Measurements from ENCODE around the gene DENND1A.

Gene DENND1A

DNA sequence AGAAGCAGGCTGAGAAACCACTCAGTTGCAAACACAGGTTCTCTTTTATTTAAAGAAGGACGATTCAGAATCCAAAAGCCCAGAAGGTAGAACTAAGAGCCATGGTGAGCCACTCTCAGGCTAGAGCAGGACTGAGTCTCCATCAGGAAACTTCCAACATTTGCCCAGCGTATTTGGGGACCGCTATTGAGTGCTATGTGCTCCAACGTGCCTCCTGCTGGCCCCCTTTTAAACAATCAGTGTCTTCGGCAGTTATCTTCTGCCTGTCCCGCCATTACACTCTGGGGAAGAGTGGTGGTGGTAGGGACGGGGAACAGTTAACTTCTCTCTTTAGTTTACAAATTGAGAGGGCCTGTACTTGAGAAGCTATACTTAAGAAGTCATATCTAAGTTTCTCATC is 78.1 kb downstream of the DENND1A start:
- H3K4me1 ChIP-seq (ENCODE audit: insufficient read depth, low read length) = peaks cover 9% of the 10 kb centered on the region; the same call in 1 of the 2 replicates

DNA sequence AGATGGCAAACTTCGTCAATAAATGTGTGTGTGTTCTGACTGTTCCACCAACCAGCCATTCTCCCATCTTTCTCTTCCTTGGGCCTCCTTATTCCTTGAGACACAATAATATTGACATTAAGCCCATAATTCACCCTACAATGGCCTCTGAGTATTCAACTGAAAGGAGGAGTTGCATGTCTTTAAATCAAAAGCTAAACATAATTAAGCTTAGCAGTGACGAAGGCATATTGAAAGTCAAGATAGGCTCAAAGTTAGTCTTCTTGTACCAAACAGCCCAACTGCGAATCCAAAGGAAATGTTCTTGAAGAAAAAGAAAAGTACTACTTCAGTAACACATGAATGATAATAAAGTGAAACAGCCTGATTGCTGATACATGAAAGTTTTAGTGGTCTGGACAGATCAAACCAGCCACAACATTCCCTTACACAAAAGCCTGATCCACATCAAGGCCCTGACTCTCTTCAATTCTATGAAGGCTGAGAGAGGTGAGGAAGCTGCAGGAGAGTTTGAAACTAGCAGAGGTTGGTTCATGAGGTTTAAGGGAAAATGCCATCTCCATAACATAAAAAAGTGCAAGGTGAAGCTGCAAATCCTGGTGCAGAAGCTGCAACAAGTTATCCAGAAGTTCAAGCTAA is 81.4 kb downstream of the DENND1A start:
- Histone ChIP-seq H3K9me3 (ENCODE audit: control insufficient read depth, insufficient read depth, low read length) (peaks cover 22% of the 10 kb centered on the region; the same call in 1 of the 2 replicates), H3K9ac (ENCODE audit: low read depth, low read length) (no peak overlapping the region), H3K4me1 (ENCODE audit: insufficient read depth, low read length) (peaks cover 9% of the 10 kb centered on the region; the same call in 1 of the 2 replicates), H3K36me3 (ENCODE audit: insufficient read depth, low read length) (no peaks in the 10 kb centered on the region)

More for the DNA sequence above, 78.1 kb downstream of the DENND1A start:
- Histone ChIP-seq H3K9me3 (ENCODE audit: control insufficient read depth, insufficient read depth, low read length) (peaks cover 7% of the 10 kb centered on the region; the same call in 1 of the 2 replicates), H3K36me3 (ENCODE audit: insufficient read depth, low read length) (no peaks in the 10 kb centered on the region), H3K9ac (ENCODE audit: low read depth, low read length) (no peak overlapping the region)

DNA sequence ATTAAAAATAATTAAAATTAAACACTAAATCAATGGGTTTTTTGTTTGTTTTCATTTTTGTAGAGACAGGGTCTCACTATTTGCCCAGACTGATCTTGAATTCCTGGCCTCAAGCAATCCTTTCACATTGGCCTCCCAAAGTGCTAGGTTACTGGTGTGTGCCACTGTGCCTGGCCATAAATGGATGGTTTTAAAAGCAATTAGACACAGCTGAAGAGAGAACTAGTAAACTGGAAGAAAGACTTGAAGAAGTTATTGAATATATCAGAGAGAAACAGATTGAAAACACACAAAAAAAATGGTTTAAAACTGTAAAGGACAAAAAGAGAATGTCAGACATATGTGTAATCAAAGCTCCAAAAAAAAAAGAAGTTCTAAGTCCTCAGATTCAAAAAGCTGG is 83.0 kb downstream of the DENND1A start:
- no peaks in the 10 kb centered on the region for H3K36me3 ChIP-seq (ENCODE audit: insufficient read depth, low read length)
- peaks cover 22% of the 10 kb centered on the region; the same call in 1 of the 2 replicates for H3K9me3 ChIP-seq (ENCODE audit: control insufficient read depth, insufficient read depth, low read length)
- H3K4me1 ChIP-seq (ENCODE audit: insufficient read depth, low read length) = peaks cover 4% of the 10 kb centered on the region; the same call in 1 of the 2 replicates
- no peak overlapping the region for H3K9ac ChIP-seq (ENCODE audit: low read depth, low read length)

DNA sequence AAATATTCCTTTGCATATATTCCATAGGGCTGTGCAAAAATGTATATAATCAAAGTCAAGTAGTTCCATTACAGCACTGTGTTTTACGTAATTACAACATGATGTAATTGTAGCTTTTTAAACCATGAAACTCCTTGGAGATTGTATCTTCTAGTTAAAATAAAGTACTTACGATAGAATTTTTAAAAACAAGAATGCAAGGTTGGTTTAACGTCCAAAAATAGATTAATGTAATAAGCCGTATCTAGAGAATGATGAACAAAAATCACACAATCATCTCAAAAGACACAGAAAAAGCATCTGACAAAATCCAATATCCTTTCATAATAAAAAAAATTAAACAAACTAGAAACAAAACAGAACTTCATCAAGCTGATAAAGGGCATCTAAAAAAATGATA is 86.2 kb downstream of the DENND1A start:
- Histone ChIP-seq H3K9me3 (ENCODE audit: control insufficient read depth, insufficient read depth, low read length) (peaks cover 22% of the 10 kb centered on the region; the same call in 1 of the 2 replicates), H3K9ac (ENCODE audit: low read depth, low read length) (no peak overlapping the region), H3K4me1 (ENCODE audit: insufficient read depth, low read length) (no peaks in the 10 kb centered on the region), H3K36me3 (ENCODE audit: insufficient read depth, low read length) (no peaks in the 10 kb centered on the region)

DNA sequence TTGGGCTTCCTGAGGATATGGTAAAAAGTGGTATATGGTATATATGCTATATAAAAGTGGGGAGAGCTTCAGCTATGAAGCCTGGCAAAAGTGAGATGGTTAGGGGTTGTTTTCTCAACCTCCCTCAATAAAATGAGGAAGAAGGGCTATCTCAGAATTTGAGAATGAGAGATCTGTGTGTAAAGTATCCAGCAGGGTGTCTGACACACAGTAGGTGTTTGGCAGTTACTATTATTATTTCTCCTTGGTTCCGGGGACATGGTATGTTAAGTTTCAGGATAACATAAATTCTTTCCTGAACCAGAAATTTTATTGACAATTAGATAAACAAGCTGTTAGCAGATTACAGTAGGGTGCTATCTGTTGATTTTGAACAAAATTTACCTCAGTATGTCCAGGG is 94.1 kb downstream of the DENND1A start:
- Histone ChIP-seq H3K4me1 (ENCODE audit: insufficient read depth, low read length) (peaks cover 14% of the 10 kb centered on the region; the same call in 1 of the 2 replicates), H3K9ac (ENCODE audit: low read depth, low read length) (no peak overlapping the region), H3K36me3 (ENCODE audit: insufficient read depth, low read length) (no peaks in the 10 kb centered on the region), H3K9me3 (ENCODE audit: control insufficient read depth, insufficient read depth, low read length) (no peaks in the 10 kb centered on the region)

DNA sequence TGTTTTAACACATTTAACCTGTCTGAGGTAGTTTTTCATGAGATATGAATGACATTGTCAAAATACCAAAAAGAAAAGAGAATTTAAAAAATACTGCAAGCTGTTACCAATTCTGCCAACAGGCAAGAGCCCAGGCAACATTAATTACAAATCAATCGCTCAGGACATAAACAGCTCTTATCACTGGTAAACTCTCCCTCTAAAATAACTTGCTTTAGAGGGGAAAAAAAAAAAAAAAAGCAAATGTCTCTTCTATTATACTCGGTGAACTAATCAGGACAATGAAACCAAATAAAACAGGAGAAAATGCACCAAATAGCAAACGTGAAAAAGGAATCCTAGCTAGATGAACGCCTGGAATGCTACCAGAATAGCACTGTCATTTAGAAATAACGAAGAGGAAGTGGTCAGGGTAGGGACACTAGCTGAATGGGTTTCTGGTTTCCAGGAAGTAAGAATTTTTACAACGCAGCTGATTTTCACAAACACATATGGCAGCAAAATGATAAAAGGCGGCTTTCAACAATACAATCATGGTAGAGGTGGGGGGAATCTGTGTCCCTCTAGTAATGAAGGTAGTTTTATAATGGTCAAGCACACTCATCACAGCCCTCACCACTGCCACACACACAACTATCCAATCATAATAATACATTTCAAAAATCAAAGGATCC is 94.9 kb downstream of the DENND1A start:
- peaks cover 14% of the 10 kb centered on the region; the same call in 1 of the 2 replicates for H3K4me1 ChIP-seq (ENCODE audit: insufficient read depth, low read length)
- H3K36me3 ChIP-seq (ENCODE audit: insufficient read depth, low read length) = no peaks in the 10 kb centered on the region
- H3K9me3 ChIP-seq (ENCODE audit: control insufficient read depth, insufficient read depth, low read length) = peaks cover 4% of the 10 kb centered on the region
- no peak overlapping the region for H3K9ac ChIP-seq (ENCODE audit: low read depth, low read length)

DNA sequence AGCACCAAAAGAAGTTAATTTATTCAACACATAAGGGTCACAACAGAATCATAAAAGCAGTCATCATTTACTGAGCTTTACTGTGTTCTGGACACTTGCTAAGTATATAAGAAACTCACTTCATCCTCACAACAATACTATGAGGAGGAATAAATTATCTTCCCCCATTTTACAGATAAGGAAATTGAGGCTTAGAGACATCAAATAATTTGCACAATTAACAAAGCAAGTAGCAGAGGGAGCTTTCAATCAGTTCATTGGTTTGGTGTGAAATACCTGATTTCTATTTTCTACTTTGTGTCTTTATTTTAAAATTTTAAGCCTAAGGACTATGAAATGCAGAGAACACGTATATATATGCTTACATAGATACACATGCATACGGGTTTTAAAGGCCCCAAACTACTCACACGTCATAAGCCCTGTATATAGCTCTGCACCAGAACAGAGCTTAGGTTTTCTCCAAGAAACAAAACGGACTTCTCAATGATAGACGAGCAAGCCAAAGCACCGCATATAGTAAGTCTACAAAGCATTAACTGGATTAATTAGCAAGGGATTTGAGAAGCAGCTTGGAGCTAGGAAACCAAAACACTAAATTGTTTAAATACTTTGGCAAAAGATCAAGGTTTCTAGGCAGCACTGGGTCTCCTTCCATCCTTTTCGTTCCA is 95.6 kb downstream of the DENND1A start:
- Histone ChIP-seq H3K36me3 (ENCODE audit: insufficient read depth, low read length) (no peaks in the 10 kb centered on the region), H3K4me1 (ENCODE audit: insufficient read depth, low read length) (peaks cover 14% of the 10 kb centered on the region; the same call in 1 of the 2 replicates), H3K9me3 (ENCODE audit: control insufficient read depth, insufficient read depth, low read length) (peaks cover 8% of the 10 kb centered on the region), H3K9ac (ENCODE audit: low read depth, low read length) (no peak overlapping the region)

DNA sequence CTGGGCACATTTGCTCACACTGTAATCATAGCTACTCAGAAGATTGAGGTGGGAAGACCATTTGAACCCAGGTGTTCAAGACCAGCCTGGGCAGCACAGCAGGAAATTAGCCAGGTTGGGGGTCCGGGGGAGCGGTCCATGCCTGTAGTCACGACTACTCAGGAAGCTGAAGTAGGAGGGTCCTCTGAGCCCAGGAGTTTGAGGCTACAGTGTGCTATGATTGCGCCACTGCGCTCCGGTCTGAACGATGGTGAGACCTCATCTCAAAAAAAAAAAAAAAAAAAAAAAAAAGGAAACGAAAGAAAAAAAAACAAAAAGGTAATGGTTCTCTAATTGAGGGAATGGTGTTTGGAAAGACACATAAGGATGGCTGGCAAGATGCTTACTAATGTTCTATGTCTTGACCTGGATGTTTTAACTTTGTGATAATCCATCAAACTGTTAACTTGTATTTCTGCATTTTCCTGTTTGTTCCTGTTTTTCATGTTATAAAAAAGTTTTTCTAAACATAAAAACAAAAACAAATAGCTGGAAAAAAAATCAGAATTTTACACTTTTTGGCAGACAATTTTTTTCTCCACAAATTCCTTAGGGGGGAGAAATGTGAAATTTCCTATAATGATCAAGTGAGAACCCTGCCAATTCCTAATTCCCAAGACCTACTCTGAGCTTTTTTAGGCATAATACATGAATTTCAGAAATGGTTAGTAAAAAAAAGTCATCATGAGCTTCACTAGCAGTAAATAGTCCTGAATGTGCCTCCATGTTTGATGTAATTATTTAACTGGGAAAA is 96.9 kb downstream of the DENND1A start:
- Histone ChIP-seq H3K36me3 (ENCODE audit: insufficient read depth, low read length) (no peaks in the 10 kb centered on the region), H3K9ac (ENCODE audit: low read depth, low read length) (no peak overlapping the region), H3K9me3 (ENCODE audit: control insufficient read depth, insufficient read depth, low read length) (peaks cover 15% of the 10 kb centered on the region), H3K4me1 (ENCODE audit: insufficient read depth, low read length) (peaks cover 14% of the 10 kb centered on the region; the same call in 1 of the 2 replicates)

DNA sequence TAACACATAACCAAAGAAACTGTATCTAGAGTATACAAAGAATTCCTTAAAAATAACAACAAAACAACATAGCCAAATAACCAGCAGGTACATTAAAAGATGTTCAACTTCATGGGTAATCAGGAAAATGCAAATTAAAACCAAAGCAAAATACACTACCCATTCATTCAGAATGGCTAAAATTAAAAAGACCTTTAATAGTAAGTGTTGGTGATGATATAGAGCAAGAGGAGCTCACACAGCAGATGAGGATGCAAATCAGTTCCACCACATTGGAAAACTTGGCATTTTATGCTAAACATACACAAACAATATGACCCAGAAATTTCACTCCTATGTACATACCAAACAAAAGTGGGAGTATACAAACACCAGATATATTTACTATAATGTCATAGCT is 97.8 kb downstream of the DENND1A start:
- peaks cover 14% of the 10 kb centered on the region; the same call in 1 of the 2 replicates for H3K4me1 ChIP-seq (ENCODE audit: insufficient read depth, low read length)
- H3K9me3 ChIP-seq (ENCODE audit: control insufficient read depth, insufficient read depth, low read length) = peaks cover 15% of the 10 kb centered on the region
- H3K36me3 ChIP-seq (ENCODE audit: insufficient read depth, low read length) = no peaks in the 10 kb centered on the region
- no peak overlapping the region for H3K9ac ChIP-seq (ENCODE audit: low read depth, low read length)

DNA sequence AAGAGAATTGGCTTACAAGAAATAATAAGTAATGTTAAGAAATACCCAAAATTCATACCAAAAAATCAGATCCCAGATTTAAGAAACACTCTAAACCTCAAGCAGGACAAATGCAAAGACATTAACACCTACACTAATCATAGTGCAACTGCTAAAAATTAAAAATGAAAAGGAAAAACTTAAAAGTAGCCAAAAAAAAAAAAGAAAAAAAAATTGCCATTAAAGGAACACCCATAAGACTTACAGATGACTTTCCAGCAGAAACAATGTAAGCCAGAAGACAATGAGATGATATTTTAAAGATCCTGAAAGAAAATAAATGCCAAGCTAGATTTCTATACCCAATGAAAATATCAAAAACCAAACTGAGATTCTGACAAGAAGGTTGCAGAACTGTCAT is 101.5 kb downstream of the DENND1A start:
- no peaks in the 10 kb centered on the region for H3K4me1 ChIP-seq (ENCODE audit: insufficient read depth, low read length)
- H3K9ac ChIP-seq (ENCODE audit: low read depth, low read length) = no peak overlapping the region
- no peaks in the 10 kb centered on the region for H3K36me3 ChIP-seq (ENCODE audit: insufficient read depth, low read length)
- peaks cover 15% of the 10 kb centered on the region for H3K9me3 ChIP-seq (ENCODE audit: control insufficient read depth, insufficient read depth, low read length)

DNA sequence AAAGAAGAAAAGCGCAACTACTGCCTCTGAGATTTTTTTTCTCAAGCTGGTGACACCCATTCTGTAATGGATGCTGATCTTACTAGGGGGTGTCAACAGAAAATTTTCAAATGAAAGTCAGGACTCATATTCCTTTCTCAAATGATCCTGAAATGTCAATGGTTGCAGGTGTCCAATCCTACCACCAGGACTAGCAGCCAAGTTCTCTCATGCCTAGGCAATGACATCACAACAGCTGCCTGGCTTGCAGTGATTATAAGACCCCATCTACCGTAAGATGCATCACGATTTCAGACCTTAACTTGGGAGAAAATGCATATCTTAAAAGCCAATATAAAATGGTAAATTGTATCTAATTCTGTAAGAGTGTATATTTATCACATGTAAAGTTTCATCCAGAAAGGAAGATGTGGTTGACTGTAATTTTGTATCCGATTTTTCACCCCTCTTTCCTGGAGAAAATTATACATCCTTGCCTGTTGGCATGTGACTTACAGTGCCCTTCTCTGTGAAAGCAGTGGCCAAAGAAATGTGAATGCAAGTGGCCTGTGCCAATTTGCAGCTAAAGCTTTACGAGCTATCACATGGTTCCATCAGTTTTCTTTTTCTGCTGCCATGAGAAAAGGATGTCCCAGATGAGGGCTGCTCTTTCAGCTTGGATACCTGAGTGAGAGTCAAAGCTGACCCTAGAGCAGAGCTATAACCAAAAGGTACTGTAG is 104.4 kb downstream of the DENND1A start:
- Histone ChIP-seq H3K9ac (ENCODE audit: low read depth, low read length) (no peak overlapping the region), H3K36me3 (ENCODE audit: insufficient read depth, low read length) (no peaks in the 10 kb centered on the region), H3K4me1 (ENCODE audit: insufficient read depth, low read length) (no peaks in the 10 kb centered on the region), H3K9me3 (ENCODE audit: control insufficient read depth, insufficient read depth, low read length) (peaks cover 15% of the 10 kb centered on the region)

DNA sequence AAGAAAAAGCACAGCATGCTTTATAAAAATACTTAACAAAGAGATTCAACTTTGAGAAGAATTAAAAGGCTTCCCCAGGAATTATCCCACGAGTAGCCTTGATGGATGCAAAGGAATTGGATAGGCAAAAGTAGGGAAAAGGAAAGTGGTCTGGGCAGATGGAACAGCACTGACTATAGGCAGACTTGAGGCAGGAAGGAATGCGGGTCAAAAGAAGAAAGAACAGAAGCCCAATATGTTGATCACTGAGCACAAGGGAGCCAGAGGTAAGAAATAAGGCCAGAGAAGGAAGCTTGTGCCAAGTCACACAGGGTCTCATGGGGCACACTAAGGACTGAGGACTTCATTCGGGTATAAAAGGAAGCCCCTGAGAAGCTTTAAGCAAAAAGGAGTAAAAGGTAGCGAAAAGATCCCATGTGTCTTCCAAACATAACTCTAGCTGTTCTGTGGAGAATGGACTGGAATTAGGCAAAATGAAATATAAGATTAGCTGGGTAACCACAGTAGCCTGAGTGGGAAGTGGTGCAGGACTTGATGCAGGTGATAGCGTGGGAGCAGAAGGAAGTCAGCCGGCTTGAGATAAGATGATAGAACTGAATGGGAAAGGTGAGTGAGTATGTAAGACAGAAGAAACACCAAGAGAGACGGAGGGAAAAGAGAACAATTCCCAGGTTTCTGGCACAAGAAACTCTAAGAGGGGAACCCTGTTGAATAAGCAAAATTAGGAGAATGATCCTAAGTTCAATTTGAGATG is 106.6 kb downstream of the DENND1A start:
- no peaks in the 10 kb centered on the region for H3K36me3 ChIP-seq (ENCODE audit: insufficient read depth, low read length)
- H3K4me1 ChIP-seq (ENCODE audit: insufficient read depth, low read length) = no peaks in the 10 kb centered on the region
- H3K9me3 ChIP-seq (ENCODE audit: control insufficient read depth, insufficient read depth, low read length) = no peaks in the 10 kb centered on the region
- H3K9ac ChIP-seq (ENCODE audit: low read depth, low read length) = no peak overlapping the region

DNA sequence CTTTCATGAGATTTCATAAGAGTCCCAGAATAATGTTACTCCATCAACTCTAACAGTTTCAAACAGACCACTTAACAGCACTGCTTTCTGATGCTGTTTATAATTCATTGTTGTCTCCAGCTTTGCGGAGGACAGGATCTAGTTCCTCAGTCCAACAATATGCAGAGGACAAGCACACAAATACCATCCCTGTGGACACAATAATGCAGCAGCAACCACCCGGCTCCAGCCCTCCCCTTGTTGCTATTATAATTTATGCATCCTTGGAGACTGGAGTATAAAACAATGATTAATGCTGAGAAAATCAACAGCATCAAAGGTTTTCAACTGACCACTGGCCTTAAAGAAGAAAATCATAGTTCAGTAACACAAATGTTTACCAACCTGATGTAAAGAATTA is 108.3 kb downstream of the DENND1A start:
- Histone ChIP-seq H3K36me3 (ENCODE audit: insufficient read depth, low read length) (no peaks in the 10 kb centered on the region), H3K9me3 (ENCODE audit: control insufficient read depth, insufficient read depth, low read length) (no peaks in the 10 kb centered on the region), H3K9ac (ENCODE audit: low read depth, low read length) (no peak overlapping the region), H3K4me1 (ENCODE audit: insufficient read depth, low read length) (no peaks in the 10 kb centered on the region; the same call in 1 of the 2 replicates)
